Measurements from ENCODE around the gene ALDH2.

DNA sequence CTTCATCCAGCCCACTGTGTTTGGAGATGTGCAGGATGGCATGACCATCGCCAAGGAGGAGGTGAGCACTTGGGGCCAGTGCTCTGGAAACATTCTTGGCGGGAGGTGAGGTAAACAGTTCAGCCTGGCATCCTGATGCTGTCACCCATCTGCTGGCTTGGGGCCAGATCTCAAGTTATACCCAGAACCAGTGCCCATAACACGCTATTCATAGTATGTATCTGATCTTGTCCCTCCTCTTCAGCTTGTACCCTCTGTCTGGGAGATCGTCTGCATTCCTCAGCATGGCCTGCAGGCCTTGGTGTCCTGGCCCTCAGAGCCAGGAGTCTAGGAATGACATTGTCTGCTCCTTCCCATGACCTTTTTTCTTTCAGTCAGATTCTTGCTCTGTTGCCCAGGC, 31.4 kb downstream of the ALDH2 start:
- TF ChIP-seq, protein P1, sequence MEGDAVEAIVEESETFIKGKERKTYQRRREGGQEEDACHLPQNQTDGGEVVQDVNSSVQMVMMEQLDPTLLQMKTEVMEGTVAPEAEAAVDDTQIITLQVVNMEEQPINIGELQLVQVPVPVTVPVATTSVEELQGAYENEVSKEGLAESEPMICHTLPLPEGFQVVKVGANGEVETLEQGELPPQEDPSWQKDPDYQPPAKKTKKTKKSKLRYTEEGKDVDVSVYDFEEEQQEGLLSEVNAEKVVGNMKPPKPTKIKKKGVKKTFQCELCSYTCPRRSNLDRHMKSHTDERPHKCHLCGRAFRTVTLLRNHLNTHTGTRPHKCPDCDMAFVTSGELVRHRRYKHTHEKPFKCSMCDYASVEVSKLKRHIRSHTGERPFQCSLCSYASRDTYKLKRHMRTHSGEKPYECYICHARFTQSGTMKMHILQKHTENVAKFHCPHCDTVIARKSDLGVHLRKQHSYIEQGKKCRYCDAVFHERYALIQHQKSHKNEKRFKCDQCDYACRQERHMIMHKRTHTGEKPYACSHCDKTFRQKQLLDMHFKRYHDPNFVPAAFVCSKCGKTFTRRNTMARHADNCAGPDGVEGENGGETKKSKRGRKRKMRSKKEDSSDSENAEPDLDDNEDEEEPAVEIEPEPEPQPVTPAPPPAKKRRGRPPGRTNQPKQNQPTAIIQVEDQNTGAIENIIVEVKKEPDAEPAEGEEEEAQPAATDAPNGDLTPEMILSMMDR (IDR thresholded peaks at IDR 0.05; ENCODE audit: low read length): no peak
- TF ChIP-seq EZH2 (IDR thresholded peaks at IDR 0.05; ENCODE audit: borderline replicate concordance, low read length): no peak
